NCI-H226 (cell line): Measurements from ENCODE around the gene TUFT1.
"Not testable (repeated sequence)": the region's sequence is repeated elsewhere in the genome, so short reads cannot be mapped to it uniquely, and the experiment has no call there.

Source experiments
- DNase-seq: peaks from one replicate; pipeline ENCODE4 v3.0.0-alpha.2; 2015

The TUFT1 gene

DNA sequence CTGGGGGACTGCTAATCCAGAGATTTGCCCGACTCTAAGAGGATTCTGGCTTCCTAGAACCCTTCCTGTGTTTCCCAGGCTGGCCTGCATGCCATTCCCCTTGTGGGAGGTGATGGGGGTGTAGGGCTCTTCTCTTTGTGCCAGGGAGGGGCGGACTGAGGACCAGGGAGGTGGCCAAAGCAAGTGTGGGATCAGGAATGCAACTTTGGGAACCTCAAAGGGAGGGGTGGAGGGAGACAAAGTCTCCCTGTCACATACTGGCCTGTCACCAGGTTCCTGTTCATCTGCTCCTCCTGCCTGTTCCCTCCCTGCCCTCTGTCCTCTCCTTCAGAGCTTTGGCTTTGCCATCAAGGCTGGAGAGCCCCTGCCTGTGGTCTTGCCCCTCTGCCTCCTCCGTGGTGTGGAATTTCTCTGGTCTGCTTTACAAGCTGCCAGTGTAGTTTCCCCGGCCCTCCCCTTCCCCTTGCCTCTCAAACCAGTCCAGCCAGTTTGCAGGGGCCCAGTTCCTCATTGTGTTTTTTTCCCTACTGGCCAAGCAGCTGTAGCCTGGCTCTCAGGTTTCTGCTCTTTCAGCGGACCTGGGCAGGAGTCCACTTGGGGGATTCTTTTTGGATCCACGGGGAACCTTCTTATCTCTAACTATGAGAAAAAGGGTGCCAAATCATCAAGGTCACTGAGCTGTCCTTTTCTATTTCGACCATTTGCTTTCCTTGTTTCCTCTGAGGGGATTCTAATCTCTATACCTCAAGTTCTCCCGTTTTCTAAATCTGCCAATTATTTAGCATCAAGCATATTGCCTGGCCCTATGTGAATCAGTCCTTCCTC is 27.1 kb upstream of the TUFT1 start:
- peak; percentile 45 for DNase-seq

GRCh38 chr1:151513626-151514121 is 26.4 kb upstream of the TUFT1 start:
- DNase-seq, result peak; percentile 47

DNA sequence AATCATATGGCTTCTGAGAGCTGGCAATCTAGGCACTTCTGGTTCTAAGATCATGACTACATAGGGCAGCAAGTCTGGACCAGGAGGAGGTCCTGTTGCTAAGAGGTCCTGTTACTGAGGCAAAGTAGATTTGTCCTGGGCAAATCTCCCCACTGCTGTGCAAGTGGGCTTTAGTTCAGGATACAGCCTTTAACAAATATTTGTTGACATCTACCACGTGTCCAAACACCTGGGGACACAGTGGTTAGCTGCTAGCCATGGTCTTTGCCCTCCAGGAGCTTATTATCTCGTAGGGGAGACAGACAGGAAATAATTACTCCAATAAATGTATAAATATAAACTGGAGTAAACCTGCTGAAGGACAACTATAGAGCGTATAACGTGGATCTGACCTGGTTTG is 25.7 kb upstream of the TUFT1 start:
- DNase-seq, result no peak

DNA sequence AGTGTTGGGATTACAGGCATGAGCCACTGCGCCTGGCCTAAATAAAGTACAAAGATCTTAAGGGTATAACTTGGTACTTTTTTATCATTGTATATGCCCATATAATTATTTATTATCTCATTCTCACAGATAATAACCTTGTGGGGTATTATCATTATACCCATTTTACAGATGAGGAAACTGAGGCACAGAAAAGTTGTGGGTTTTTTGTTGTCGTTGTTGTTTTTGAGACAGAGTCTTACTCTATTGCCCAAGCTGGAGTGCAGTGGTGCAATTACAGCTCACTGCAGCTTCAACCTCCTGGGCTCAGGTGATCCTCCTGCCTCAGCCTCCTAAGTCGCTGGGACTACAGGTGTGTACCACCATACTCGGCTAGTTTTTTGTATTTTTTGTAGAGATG is 24.8 kb upstream of the TUFT1 start:
- no peak for DNase-seq

DNA sequence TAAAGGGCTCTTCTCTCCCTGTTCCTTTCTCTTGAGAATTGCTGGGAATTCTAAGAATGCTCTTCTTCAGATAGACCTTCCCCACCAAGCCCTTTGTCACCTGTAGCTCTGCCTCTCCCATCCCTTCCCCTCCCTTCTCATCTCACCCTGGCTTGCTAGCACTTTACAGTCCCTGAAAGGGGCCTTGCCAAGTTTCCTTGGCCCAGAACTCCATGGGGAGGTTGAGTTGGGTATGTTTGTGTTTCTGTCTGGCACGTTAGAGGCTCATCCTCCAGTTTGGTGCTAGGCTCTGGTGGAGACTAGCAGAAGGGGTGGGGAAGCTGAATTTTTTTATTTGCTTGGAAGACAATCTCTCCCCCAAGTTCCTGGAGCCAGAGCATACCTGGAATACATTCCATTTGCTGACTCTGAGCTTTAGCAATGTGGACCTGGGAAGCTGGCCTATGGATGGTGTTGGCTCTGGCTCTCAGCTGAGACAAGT is 24.0 kb upstream of the TUFT1 start:
- DNase-seq, result peak; percentile 95

DNA sequence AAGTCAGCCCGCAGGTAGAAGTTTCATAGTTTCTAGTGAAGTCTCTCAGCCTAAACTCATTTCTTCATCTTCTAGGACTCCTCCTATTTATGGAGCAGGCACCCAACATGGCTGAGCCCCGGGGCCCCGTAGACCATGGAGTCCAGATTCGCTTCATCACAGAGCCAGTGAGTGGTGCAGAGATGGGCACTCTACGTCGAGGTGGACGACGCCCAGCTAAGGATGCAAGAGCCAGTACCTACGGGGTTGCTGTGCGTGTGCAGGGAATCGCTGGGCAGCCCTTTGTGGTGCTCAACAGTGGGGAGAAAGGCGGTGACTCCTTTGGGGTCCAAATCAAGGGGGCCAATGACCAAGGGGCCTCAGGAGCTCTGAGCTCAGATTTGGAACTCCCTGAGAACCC is 21.7 kb upstream of the TUFT1 start:
- no peak for DNase-seq

DNA sequence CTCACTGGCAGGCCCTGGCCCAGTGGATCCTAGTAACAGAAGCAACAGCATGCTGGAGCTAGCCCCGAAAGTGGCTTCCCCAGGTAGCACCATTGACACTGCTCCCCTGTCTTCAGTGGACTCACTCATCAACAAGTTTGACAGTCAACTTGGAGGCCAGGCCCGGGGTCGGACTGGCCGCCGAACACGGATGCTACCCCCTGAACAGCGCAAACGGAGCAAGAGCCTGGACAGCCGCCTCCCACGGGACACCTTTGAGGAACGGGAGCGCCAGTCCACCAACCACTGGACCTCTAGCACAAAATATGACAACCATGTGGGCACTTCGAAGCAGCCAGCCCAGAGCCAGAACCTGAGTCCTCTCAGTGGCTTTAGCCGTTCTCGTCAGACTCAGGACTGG is 21.2 kb upstream of the TUFT1 start:
- no peak for DNase-seq

GRCh38 chr1:151519667-151520066 is 20.4 kb upstream of the TUFT1 start:
- no peak for DNase-seq

DNA sequence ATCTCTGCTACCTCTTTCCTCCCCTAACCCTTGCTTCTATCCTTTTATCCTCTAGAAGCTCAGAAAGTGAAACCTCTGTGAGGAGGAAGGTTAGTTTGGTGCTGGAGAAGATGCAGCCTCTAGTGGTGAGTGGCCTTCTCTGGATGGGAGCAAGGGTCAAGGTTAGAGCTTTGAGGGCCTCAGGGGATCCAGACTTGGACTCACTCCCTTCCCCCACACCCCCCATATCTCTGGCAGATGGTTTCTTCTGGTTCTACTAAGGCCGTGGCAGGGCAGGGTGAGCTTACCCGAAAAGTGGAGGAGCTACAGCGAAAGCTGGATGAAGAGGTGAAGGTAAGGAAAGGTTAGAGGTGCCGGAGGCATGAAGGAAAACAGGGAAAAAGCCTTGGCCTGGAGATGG is 19.8 kb upstream of the TUFT1 start:
- DNase-seq, result no peak

DNA sequence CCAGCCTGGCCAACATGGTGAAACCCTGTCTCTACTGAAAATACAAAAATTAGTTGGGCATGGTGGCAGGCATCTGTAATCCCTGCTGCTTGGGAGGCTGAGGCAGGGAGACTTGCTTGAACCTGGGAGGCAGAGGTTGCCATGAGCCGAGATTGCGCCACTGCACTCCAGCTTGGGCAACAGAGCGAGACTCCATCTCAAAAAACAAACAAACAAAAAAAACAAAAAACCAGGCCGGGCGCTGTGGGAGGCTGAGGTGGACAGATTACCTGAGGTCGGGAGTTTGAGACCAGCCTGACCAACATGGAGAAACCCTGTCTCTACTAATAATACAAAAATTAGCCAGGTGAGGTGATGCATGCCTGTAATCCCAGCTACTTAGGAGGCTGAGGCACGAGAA is 17.7 kb upstream of the TUFT1 start:
- not testable (repeated sequence) for DNase-seq

DNA sequence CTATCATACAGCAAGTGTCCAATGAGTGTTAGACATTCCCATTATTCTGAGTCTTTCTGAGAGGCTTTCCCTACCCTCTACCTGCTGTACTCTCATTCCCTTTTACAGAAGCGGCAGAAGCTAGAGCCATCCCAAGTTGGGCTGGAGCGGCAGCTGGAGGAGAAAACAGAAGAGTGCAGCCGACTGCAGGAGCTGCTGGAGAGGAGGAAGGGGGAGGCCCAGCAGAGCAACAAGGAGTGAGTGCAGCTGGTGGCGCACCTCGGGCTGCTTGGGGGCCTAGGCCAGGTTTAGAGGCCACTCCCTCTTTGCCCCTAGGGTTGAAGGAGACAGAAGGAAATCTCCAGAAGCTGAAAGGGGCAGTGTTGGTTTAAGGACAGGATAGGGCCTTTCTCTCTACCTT is 16.8 kb upstream of the TUFT1 start:
- no peak for DNase-seq

GRCh38 chr1:151524736-151525135 is 15.4 kb upstream of the TUFT1 start:
- no peak for DNase-seq

DNA sequence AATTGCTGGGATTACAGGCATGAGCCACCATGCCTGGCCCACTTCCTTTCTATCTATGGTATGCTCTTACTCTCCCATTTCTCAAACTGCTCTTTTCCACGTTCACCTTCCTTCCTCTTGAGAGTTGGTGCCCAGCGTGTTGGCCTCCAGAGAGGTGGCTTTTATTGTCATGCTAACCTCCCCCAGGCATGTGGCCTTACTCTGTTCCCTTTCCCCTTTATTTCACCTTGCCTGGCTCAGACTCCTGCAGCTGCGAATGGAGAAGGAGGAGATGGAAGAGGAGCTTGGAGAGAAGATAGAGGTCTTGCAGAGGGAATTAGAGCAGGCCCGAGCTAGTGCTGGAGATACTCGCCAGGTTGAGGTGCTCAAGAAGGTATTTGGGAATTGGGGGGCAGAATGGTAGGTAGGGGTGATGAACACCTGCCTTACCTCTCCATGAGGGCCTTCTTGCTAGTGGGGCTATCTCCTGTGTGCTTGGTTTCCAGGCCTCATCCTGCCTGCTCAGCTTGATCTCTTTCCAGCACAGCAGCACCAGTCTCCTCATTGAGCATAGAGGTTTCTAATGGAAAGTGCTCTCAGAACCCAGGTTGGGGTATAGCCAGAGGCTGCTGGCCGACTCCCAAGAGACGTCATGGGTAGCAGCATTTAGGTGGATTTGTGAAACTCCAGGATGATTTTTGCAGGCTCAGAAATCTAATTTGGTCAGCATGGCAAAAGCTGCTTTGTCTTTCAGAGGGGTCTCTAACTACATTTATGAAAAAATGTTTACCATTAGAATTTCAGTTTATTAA is 13.2 kb upstream of the TUFT1 start:
- no peak for DNase-seq

- DNase-seq, result no peak
These were observed 10.9 kb upstream of the TUFT1 start for GRCh38 chr1:151529211-151529702.

DNA sequence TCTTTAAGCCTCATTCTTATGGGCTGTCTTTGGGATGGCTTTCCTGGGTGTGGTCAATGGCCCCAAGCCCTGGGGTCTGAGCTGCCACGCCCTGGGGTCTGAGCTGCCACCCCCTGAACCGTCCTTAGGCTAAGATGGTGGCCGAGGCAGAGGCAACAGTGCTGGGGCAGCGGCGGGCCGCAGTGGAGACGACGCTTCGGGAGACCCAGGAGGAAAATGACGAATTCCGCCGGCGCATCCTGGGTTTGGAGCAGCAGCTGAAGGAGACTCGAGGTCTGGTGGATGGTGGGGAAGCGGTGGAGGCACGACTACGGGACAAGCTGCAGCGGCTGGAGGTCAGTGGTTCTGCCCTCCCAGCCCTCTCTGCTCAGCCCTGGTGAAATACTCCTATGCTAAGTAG is 10.3 kb upstream of the TUFT1 start:
- DNase-seq, result no peak

DNA sequence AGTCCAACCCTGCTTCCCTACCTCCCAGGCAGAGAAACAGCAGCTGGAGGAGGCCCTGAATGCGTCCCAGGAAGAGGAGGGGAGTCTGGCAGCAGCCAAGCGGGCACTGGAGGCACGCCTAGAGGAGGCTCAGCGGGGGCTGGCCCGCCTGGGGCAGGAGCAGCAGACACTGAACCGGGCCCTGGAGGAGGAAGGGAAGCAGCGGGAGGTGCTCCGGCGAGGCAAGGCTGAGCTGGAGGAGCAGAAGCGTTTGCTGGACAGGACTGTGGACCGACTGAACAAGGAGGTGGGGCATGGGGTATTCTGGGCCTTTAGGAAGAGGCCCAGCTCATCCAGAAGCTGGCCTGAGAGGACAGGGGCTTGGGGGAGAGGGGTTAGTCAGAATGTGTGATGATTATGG is 9.6 kb upstream of the TUFT1 start:
- no peak for DNase-seq

DNA sequence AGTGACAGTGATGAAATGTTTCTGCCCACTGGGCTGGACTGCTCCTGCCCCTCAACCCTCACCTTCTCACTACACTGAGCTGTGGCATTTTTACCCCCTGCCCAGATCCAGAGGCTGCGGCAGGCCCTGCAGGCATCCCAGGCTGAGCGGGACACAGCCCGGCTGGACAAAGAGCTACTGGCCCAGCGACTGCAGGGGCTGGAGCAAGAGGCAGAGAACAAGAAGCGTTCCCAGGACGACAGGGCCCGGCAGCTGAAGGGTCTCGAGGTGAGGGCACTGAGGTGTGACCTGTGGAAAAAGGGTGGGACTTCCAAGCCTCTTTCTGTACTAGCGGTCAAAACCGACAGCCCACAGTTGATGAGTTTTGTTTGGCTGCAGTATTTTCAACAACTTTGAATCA is 6.2 kb upstream of the TUFT1 start:
- no peak for DNase-seq

DNA sequence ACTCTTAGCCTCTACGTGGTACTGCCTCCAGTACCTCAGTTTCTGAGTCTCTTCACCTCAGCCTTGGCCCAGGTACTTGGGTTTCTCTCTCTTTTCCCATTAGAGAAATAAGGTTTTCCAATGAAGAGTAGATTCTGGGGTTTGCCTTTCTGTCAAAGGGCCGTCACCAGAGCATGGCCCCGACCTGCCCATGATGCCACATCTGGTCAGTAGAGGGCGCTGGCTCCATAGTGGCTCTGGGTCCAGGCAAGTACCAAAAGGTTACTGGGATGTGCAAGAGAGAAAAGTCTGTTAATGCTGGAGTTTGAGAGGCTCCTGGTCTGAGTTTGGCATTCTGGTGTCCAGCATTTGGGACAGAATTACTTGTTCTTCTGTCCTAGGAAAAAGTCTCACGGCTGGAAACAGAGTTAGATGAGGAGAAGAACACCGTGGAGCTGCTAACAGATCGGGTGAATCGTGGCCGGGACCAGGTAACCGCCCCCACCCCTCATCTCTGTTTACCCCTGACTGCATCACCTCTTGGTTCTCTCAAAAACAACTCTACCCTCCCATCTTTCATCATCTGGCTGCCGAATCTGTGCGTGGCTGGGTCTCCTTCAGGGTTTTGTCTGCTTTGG is 5.3 kb upstream of the TUFT1 start:
- DNase-seq, result peak; percentile 54

DNA sequence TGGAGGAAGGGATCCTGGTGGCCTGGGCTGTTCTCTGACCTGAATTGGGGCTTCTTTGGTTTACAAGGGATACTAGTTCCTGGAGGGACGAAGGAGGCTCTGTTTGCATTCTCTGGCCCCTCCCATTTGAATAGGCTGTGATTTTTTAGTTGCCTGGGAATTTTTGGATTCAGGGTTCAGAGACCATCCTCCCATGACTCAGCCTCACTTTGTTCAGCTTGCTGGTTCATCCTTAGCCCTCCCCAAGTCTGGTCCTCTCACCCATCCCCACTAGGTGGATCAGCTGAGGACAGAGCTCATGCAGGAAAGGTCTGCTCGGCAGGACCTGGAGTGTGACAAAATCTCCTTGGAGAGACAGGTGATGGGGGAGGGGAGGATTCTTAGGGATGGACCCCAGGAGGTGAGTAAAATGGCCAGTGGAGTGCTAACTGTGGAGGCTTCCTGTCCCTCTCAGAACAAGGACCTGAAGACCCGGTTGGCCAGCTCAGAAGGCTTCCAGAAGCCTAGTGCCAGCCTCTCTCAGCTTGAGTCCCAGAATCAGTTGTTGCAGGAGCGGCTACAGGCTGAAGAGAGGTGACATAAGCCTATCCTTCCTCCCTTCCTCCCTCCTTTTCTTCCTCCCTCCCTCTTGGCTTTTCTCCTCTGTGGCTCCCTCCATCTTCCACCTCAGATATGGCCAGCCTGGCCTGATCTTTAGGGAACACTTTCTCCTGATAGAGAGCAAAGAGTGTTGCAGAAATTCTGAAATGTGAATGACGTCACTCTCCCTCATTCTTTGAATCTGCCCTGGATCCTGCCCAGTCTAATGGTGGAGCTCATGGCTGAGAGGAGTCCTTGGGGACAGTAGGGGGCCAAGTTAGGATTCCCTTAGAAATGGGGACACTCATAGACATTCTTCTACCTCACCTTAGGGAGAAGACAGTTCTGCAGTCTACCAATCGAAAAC is 4.5 kb upstream of the TUFT1 start:
- peak; percentile 12 for DNase-seq

DNA sequence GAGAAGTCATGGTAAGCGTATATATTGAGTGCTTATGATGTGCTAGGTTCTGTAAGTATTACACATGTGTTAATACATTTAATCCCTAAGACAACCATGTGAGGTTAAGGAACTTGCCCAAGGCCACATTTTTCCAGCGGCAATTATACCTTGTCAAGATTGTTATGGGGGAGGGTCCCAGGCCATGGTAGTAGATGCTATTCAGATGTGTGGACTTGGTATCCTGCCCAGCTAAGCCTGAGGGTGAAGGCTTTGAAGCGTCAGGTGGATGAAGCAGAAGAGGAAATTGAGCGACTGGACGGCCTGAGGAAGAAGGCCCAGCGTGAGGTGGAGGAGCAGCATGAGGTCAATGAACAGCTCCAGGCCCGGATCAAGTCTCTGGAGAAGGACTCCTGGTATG is 3.6 kb upstream of the TUFT1 start:
- DNase-seq, result peak; percentile 38

GRCh38 chr1:151537112-151537511 is 3.0 kb upstream of the TUFT1 start:
- peak; percentile 98 for DNase-seq
